ENCODE results near the gene CPNE4. TPM values are rescaled to one million over a fixed set of nuclear protein-coding genes. Genes with fewer than 3 reads are reported as not detected.

Gene CPNE4
- total RNA-seq, 2 experiments from 2014 or later: not detected

- Mint-ChIP-seq H3K27ac (no peak overlapping the region), H3K4me3 (no peak overlapping the region), H3K27me3 (peaks cover 17% of the 10 kb centered on the region), H3K4me1 (ENCODE audit: low read depth) (peaks cover 3% of the 10 kb centered on the region), H3K36me3 (ENCODE audit: low read depth) (no peaks in the 10 kb centered on the region), H3K9me3 (no peaks in the 10 kb centered on the region)
- ChIA-PET CTCF (interaction anchor here (1.2 kb wide), 1 partner anchor 11 kb away, joined by 3 read pairs; no protein-coding TSS in a partner anchor), POLR2A (no interaction called here)
- intact Hi-C loops (cut with micrococcal nuclease): no loop called here
- TF ChIP-seq CTCF (IDR thresholded peaks at IDR 0.05): no peak
- DNase-seq: no peak
- no peak for ATAC-seq
Observed at GRCh38 chr3:131553495-131554247, 481.1 kb downstream of the CPNE4 start.

- Mint-ChIP-seq H3K4me1 (ENCODE audit: low read depth) (peaks cover 3% of the 10 kb centered on the region), H3K27me3 (peaks cover 18% of the 10 kb centered on the region), H3K36me3 (ENCODE audit: low read depth) (no peaks in the 10 kb centered on the region), H3K9me3 (no peaks in the 10 kb centered on the region), H3K27ac (no peak overlapping the region), H3K4me3 (no peak overlapping the region)
- CTCF ChIA-PET: no interaction called here
- DNase-seq (no peak), ATAC-seq (no peak)
- POLR2A ChIA-PET: no interaction called here
- intact Hi-C loops (cut with micrococcal nuclease): no loop called here
- TF ChIP-seq CTCF (IDR thresholded peaks at IDR 0.05): no peak
Observed at GRCh38 chr3:131551761-131552160, 483.1 kb downstream of the CPNE4 start.

DNA sequence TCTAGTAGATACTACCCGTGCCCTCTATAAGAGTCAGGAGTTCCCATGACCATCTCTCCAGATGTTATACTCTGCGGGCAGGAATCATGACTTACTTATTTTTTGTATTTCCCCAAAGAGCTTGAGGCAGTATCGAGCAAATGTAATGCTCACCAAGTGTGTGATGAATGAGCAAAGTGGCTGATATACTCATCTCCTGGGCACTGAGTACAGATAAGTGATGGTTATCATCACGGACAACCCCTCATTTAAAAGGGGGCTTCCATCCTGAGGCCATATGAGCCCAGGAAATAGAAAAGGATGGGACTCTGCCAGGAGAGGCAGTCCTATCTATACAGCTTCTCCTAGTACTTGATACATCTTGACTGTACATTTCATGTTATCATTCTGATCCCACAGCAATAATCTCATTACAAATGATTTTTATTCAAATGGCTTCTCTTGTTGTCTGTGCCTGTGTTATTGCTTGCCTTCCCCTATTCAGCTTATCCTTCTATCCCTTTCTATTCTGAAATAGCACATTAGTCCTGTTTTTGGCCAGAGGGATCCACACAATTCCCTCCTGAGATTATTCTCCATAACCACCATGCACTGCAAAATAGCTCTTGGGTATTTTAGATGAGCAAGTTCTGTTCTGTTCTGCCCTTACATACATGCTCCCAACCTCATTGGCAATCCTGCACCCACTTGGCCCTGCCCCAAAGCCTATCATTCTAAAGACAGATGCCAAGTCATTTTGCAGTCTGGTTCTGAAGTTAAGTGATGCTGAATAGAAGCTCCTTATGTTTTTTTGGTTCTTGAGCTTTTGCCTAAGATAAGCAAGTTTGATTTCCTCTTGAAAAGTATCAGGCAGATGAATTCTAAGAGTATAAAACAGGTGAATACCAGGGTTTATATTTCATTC, 484.0 kb downstream of the CPNE4 start:
- TF ChIP-seq CTCF (IDR thresholded peaks at IDR 0.05): no peak
- no peak overlapping the region for H3K4me3 Mint-ChIP-seq
- CTCF ChIA-PET: interaction anchor here (1.0 to 2.3 kb wide), 4 partner anchors 9 to 479 kb away, joined by 3 to 7 read pairs (median 4); no protein-coding TSS in a partner anchor

DNA sequence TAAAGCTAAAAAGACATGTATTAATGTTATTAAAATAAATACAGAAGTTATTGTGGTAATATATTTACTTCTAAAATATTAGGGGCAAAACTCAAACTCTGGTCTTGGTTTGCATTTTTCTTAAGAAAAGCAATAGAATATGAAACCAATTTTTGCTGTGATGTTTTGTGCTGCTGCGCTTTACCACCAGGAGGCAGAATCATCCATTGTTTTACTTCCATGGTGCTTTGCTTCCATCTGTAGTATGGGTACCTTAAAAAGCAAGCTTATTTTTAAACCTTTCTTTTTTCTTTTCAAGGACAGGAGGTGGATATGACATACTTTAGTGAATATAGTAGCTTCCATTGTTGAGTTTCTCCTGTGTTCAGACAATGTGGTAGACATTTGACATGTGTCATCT, 485.5 kb downstream of the CPNE4 start:
- peak; percentile 58 for TF ChIP-seq CTCF (IDR thresholded peaks at IDR 0.05)
- POLR2A ChIA-PET: no interaction called here
- no peak overlapping the region for H3K4me3 Mint-ChIP-seq
- CTCF ChIA-PET: interaction anchor here (0.7 to 2.3 kb wide), 5 partner anchors 10 to 661 kb away, joined by 3 to 7 read pairs (median 5); no protein-coding TSS in a partner anchor
- no peak for ATAC-seq
- no peak overlapping the region for H3K27ac Mint-ChIP-seq
- H3K27me3 Mint-ChIP-seq: peaks cover 18% of the 10 kb centered on the region
- no peaks in the 10 kb centered on the region for H3K9me3 Mint-ChIP-seq
- no peaks in the 10 kb centered on the region for H3K36me3 Mint-ChIP-seq (ENCODE audit: low read depth)
- peaks cover 3% of the 10 kb centered on the region for H3K4me1 Mint-ChIP-seq (ENCODE audit: low read depth)
- peak; percentile 20 for DNase-seq
- intact Hi-C loops (cut with micrococcal nuclease): no loop called here

More for the DNA sequence above, 484.0 kb downstream of the CPNE4 start:
- no peak for ATAC-seq
- Mint-ChIP-seq H3K36me3 (ENCODE audit: low read depth) (no peaks in the 10 kb centered on the region), H3K27me3 (peaks cover 18% of the 10 kb centered on the region), H3K27ac (no peak overlapping the region), H3K4me1 (ENCODE audit: low read depth) (peaks cover 3% of the 10 kb centered on the region), H3K9me3 (no peaks in the 10 kb centered on the region)
- POLR2A ChIA-PET: no interaction called here
- intact Hi-C loops (cut with micrococcal nuclease): no loop called here
- no peak for DNase-seq

Data from activated CD8-positive, alpha-beta T cell treated with anti-CD3 and anti-CD28 coated beads for 36 hours (primary cell).